Lower leg skin (tissue), 3 donors: Measurements from ENCODE around the gene PLCB1.

Source experiments
- CTCF ChIP-seq, 3 donors: fragments of 450-650 bp; IDR thresholded peaks; one replicate each; pipeline ENCODE4 v1.5.1; 2016; ENCODE audit warnings: antibody characterized with exemption in 3 of 3, mild to moderate bottlenecking in 3 of 3, moderate library complexity in 2 of 3
- POLR2A ChIP-seq, 2 donors: fragments of 450-650 bp; IDR thresholded peaks; one replicate each; pipeline ENCODE4 v1.6.1; 2016 to 2017; ENCODE audit warnings: antibody characterized with exemption in 2 of 2, mild to moderate bottlenecking in 1 of 2, moderate library complexity in 1 of 2

GRCh38 chr20:8339349-8339748 lies 207.3 kb downstream of the PLCB1 start:
- TF ChIP-seq CTCF (IDR thresholded peaks at IDR 0.05) = no peak
- no peak for TF ChIP-seq POLR2A (IDR thresholded peaks at IDR 0.05)
